ENCODE measurements around the gene EDIL3.

The EDIL3 gene

DNA sequence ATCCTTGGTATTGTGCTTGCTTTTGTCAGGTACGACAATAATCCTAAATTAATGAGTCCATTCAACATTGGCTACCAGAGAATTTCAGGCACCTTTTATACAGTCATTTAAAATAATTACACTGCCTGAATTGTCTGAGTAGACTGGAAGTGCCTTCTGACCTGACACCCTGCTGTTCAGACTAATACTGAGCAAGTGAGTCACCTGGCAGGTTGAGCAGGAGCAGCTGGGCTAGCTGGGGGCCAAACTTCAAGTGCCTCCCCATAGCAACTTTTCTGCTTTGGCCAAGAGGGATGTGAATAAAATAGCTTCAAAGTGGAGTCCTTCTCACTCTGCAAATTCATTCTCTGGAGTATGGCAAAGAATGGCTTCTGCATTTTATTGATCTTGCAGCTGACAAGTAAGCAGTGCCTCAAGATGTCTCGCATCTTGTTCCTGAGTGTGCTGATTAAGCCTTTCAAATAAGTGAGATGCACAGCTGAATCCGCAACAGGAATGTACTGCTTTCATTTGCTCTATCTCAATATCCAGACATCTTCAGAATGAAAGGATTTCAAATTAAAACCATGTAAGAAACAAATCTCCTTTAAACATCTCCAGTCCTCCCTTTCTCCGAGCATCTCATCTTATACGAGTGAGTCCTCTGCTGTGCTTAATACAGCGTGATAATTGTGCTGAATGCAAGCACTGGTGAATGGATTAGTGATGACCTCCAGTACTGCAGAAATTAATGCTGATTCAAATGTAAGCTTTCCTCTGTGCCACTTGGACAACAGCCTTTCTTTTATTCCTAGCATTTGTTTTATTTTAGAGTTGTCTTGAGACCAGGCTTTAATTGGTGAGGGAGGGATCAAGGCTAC lies 271.2 kb downstream of the EDIL3 start:
- H3K4me1 Mint-ChIP-seq, result no peaks in the 10 kb centered on the region
- ATAC-seq (replicated peaks) (no peak), DNase-seq (no peak)
- no peaks in the 10 kb centered on the region for H3K36me3 Mint-ChIP-seq
- no peaks in the 10 kb centered on the region for H3K27me3 Mint-ChIP-seq
- no peak overlapping the region for H3K4me3 Mint-ChIP-seq
- H3K9me3 Mint-ChIP-seq, result no peaks in the 10 kb centered on the region
- H3K27ac Mint-ChIP-seq, result no peak overlapping the region

DNA sequence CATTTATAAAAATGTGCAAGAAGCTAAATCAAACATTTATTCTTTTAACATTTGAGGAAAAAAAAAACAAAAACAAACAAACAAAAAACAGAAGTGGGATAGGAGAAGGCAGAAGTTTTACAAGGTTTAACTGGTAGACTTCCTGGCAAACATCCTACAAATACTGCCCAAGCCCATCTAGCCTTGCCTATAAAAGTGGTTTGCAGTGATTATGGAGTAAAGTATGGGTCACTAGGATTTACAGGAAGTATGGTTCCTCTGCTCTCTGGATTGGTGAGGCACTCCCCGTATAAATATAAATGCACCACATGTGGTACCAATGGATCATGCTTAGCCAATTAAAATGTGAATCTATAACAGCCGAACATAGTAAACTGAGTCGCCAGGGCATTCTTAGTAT lies 291.9 kb downstream of the EDIL3 start:
- no peak for DNase-seq
- Mint-ChIP-seq H3K9me3 (peaks cover 0 to 5% of the 10 kb centered on the region in 2 donors), H3K27ac (no peak overlapping the region), H3K4me1 (no peaks in the 10 kb centered on the region), H3K27me3 (no peaks in the 10 kb centered on the region), H3K4me3 (no peak overlapping the region), H3K36me3 (no peaks in the 10 kb centered on the region)
- no peak for ATAC-seq (replicated peaks)

DNA sequence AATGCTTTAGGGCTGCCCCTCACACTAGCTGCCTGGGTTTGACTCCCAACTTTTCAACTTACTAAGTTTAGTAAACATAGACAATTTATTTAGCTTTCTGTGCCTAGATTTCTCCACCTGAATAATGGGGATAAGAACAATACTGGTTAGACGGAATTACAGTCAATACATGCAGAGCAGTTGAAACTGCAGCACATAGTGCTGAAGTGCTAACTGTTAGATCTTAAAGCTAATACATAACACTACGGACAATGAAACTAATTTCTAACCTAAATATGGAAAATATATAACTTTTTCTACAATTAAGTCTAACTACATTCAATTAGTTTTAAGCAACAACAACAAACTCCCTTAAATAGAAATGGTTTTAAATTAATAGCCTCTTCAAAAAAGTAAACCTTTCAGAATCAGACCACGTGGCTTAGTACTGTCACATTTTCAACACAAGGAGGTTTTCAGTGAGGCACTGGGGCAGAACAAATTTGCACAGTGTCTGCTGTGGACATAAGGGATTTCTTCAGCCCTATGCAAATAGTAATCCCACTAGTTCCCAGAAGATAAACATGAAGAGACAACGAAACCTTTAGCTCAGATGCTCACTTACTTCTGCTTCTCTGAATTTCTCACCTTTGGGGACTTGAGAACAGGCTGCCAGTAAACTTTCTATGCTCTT lies 293.4 kb downstream of the EDIL3 start:
- Mint-ChIP-seq H3K4me1 (no peaks in the 10 kb centered on the region), H3K27me3 (no peaks in the 10 kb centered on the region), H3K4me3 (no peak overlapping the region), H3K9me3 (peaks cover 0 to 5% of the 10 kb centered on the region in 2 donors), H3K36me3 (no peaks in the 10 kb centered on the region), H3K27ac (no peak overlapping the region)
- no peak for DNase-seq
- no peak for ATAC-seq (replicated peaks)

DNA sequence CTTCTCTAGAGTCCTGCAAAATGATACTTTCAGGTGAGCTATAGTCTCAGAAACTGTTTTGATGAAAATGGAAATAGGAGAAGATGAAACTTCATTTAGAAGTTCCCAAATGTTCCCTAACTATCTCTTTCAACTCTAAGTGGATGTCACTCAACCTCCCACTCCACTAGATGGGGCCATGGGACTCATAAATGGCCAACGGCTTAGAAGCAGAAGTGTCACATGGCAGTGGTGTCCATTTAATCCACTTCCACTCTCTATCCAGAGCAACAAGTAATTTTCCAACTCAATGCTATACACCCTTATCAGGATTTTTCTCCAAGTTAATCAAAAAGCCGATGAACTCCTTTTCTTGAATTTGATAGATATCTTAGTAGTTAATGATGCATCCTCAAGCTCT lies 295.7 kb downstream of the EDIL3 start:
- H3K4me3 Mint-ChIP-seq, result no peak overlapping the region
- DNase-seq, result no peak

DNA sequence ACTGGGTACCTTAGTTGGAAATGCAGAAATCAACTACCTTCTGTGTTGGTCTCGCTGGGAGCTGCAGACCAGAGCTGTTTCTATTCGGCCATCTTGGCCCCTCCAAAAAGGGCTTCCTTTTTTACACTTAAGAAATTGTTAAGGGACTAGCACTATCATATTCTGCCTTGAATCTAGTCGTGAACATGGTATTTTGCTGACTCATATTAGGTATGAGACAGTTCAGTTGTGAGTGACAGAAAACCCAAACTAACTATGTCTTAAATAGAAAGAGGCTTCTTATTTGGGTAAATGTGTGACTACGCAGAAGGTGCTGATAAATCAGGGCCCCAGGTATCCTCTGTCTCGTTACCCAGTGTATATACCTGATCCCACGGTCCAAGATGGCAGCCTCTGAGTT lies 298.2 kb downstream of the EDIL3 start:
- no peak for ATAC-seq (replicated peaks)
- no peaks in the 10 kb centered on the region for H3K9me3 Mint-ChIP-seq
- no peaks in the 10 kb centered on the region for H3K36me3 Mint-ChIP-seq
- H3K4me3 Mint-ChIP-seq, result no peak overlapping the region
- no peak overlapping the region for H3K27ac Mint-ChIP-seq
- no peak for DNase-seq
- H3K4me1 Mint-ChIP-seq, result no peaks in the 10 kb centered on the region
- H3K27me3 Mint-ChIP-seq, result no peaks in the 10 kb centered on the region

More for the DNA sequence above, 295.7 kb downstream of the EDIL3 start:
- Mint-ChIP-seq H3K9me3 (no peaks in the 10 kb centered on the region), H3K27ac (no peak overlapping the region), H3K36me3 (no peaks in the 10 kb centered on the region), H3K4me1 (no peaks in the 10 kb centered on the region), H3K27me3 (no peaks in the 10 kb centered on the region)
- ATAC-seq (replicated peaks), result no peak

DNA sequence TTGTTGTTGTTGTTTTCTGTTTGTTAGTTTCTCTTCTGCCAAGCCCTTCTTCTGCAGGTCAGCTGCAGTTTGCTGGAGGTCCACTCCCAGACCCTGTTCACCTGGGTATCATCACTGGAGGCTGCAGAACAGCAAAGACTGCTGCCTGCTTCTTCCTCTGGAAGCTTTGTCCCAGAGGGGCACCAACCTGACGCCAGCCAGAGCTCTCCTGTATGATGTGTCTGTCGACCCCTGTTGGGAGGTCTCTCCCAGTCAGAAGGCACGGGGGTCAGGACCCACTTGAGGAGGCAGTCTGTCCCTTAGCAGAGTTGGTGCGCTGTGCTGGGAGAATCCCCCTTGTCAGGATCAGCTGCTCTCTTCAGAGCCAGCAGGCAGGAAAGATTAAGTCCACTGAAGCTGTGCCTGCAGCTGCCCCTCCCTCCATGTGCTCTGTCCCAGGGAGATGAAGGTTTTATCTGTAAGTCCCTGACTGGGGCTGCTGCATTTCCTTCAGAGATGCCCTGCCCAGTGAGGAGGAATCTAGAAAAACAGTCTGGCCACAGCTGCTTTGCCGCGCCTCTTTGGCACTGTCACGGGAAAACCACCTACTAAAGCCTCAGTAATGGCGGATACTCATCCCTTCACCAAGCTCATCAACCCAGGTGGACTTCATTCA lies 299.2 kb downstream of the EDIL3 start:
- Mint-ChIP-seq H3K36me3 (no peaks in the 10 kb centered on the region), H3K9me3 (no peaks in the 10 kb centered on the region), H3K4me1 (no peaks in the 10 kb centered on the region), H3K27me3 (no peaks in the 10 kb centered on the region), H3K4me3 (no peak overlapping the region), H3K27ac (no peak overlapping the region)
- DNase-seq (no peak), ATAC-seq (replicated peaks) (no peak)

DNA sequence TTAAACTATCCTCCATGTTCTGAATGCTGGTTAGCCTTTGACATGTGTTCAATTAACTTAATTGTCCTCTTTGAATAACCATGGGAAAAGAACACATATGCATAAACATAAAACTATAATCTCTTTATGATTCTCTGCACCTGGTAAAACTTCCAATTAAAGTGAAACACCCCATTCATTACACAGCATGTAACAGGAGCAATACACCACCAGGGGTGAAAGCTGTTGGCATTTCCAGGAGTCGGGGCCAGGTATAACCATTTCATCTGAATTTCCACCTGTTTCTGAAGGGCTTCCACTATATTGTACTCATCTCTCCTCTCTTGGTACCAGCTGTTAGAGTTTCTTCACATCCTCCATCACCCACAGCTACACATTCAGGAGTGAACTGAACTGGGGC lies 303.8 kb downstream of the EDIL3 start:
- Mint-ChIP-seq H3K27me3 (no peaks in the 10 kb centered on the region), H3K4me1 (no peaks in the 10 kb centered on the region), H3K9me3 (peaks cover 0 to 1% of the 10 kb centered on the region in 2 donors), H3K27ac (no peak overlapping the region), H3K4me3 (no peak overlapping the region), H3K36me3 (no peaks in the 10 kb centered on the region)
- DNase-seq (no peak), ATAC-seq (replicated peaks) (no peak)

DNA sequence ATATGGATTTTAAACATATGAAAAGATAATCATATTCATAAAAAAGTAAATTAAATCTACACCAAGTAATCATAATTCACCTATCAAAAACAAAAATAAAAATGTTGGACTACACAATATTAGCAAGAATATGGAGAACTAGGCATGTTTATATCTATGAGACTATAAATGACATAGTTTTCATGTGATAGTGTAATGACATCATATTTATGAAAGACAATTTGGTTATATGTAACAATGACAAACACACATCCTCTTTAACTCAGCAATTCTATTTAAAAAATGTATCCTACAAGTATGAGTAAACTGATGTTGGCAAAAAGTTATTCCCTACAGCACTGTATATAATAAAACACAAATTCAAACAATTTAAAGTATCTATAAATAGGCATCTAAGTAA lies 312.3 kb downstream of the EDIL3 start:
- Mint-ChIP-seq H3K27ac (no peak overlapping the region), H3K36me3 (no peaks in the 10 kb centered on the region), H3K4me3 (no peak overlapping the region), H3K4me1 (no peaks in the 10 kb centered on the region), H3K9me3 (no peaks in the 10 kb centered on the region), H3K27me3 (no peaks in the 10 kb centered on the region)
- DNase-seq (no peak), ATAC-seq (replicated peaks) (no peak)

DNA sequence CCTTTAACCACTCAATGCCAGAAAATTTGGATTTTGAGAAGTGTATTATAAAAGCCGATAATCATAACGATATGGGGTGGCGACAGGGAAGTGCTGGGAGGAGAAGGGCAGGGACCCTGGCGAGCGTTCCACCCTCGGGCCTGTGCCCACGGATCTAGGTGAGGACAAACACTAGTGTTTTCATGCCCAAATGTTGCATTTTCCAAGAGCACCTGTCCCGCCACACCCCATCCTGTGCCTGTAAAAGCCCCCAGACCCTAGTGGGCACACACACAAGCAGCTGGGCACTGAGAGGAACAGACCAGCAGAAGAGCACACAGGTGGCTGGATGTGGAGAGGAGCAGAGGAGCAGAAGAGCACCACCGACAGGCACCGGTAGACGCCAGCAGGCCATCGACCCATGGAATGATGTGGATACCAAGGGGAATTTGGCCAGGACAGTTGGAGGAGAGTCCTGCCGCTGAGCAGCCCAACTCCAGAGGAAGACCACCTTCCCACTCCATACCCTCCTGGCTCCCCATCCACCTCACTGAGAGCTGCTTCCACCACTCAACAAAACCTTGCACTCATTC lies 315.0 kb downstream of the EDIL3 start:
- H3K27ac Mint-ChIP-seq, result no peak overlapping the region
- ATAC-seq (replicated peaks), result no peak
- H3K36me3 Mint-ChIP-seq, result no peaks in the 10 kb centered on the region
- H3K4me1 Mint-ChIP-seq, result no peaks in the 10 kb centered on the region
- no peaks in the 10 kb centered on the region for H3K9me3 Mint-ChIP-seq
- no peak overlapping the region for H3K4me3 Mint-ChIP-seq
- H3K27me3 Mint-ChIP-seq, result no peaks in the 10 kb centered on the region
- DNase-seq, result no peak

DNA sequence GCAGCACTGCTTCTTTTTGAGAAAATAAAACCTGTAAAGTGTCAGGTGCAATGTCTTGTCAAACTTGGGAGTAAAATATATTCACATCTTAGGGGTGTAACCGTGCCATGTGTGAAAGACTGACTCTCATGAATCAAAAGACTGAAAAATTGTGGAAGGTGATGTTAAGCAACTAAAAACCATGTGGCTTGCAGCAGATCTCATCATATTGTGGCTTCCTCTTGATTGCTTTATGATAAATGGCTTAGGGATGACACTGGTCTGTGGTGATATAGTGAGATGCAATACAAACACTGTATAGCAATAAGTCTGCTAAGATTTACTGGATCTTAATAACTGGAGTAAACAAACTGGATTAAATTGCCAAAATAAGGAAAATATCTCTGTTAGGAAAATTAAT lies 321.6 kb downstream of the EDIL3 start:
- no peaks in the 10 kb centered on the region for H3K4me1 Mint-ChIP-seq
- no peak overlapping the region for H3K27ac Mint-ChIP-seq
- no peaks in the 10 kb centered on the region for H3K9me3 Mint-ChIP-seq
- ATAC-seq (replicated peaks) (no peak), DNase-seq (no peak)
- H3K4me3 Mint-ChIP-seq, result no peak overlapping the region
- H3K27me3 Mint-ChIP-seq, result no peaks in the 10 kb centered on the region
- H3K36me3 Mint-ChIP-seq, result no peaks in the 10 kb centered on the region

DNA sequence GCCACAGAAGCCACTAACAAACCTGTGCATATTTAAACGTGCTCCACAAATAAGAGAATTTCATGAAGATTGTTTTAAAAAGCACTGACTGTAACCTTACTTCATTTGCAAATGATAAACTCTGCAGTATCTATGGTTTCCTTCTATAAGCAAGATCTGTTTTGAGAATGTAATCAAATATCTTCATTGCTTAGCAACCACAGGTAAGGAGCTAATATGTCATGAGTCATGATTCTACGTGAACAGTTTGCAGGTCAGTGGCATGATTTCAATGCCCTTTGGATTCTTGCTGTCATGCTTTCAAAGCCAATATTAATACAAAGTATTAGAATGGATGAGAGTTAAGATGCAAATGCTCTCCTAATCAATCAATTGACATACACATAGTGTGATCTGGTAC lies 325.0 kb downstream of the EDIL3 start:
- Mint-ChIP-seq H3K4me3 (no peak overlapping the region), H3K27me3 (no peaks in the 10 kb centered on the region), H3K9me3 (no peaks in the 10 kb centered on the region), H3K36me3 (no peaks in the 10 kb centered on the region), H3K27ac (no peak overlapping the region), H3K4me1 (no peaks in the 10 kb centered on the region)
- no peak for ATAC-seq (replicated peaks)
- DNase-seq, result no peak

DNA sequence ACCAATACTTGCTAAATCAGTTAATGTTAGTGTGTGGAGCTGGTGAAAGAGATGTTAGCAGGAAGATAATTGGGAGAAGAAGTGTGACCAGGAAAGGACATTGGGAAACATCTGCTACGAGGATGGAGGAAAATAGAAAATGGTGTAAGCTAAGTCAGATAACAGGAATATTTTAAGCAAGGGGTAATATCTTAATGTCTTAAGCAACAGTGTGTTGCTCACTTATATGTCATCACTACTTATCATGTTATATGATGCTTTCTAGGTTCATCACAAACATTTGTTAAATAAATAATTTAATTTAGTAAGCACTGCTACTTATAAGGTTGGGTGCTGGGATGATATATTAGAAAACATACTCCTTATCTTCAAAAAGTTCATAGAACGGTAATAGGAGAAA lies 326.1 kb downstream of the EDIL3 start:
- Mint-ChIP-seq H3K27ac (no peak overlapping the region), H3K9me3 (no peaks in the 10 kb centered on the region), H3K4me1 (no peaks in the 10 kb centered on the region), H3K36me3 (no peaks in the 10 kb centered on the region), H3K27me3 (no peaks in the 10 kb centered on the region), H3K4me3 (no peak overlapping the region)
- DNase-seq (no peak), ATAC-seq (replicated peaks) (no peak)

DNA sequence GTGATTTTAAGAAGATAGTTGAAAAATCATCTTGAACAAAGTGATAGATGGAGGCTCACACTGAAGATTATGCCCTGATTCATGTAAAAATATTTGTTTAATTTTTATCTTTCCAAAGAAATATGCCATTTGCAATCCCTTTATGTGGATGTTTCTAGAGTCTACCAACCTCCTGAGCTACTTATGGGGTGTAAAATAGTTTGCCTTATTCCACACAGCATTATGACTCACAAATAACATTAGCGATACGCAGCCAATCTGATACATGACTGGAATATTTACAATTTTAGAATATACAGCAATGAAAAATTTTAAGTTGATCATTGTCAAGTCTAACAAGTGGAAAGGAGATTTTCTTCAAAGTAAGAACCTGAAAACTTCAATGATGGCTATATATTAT lies 327.5 kb downstream of the EDIL3 start:
- H3K27ac Mint-ChIP-seq, result no peak overlapping the region
- H3K4me1 Mint-ChIP-seq, result no peaks in the 10 kb centered on the region
- no peaks in the 10 kb centered on the region for H3K27me3 Mint-ChIP-seq
- DNase-seq (no peak), ATAC-seq (replicated peaks) (no peak)
- no peak overlapping the region for H3K4me3 Mint-ChIP-seq
- peaks cover 4 to 6% of the 10 kb centered on the region in 2 donors for H3K9me3 Mint-ChIP-seq
- no peaks in the 10 kb centered on the region for H3K36me3 Mint-ChIP-seq

DNA sequence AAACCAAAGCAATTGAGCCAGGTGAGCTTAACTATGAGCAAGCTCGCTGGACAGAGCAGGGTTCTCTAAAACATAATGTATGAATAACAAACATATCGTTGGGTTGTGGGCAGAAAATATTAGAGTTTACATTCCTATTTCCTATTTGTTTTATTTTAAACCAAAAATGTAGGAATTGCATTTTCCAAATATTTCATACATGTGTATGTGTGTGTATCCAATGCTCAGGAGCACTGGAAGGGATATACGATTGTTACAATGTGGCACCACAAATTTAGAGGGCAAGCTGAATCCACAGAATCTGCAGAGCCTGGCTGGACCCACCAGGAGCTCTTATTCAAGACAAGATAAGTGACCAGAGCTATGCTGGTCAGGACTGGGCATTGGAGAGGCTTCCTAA lies 338.7 kb downstream of the EDIL3 start:
- Mint-ChIP-seq H3K4me1 (no peaks in the 10 kb centered on the region), H3K27ac (no peak overlapping the region), H3K27me3 (no peaks in the 10 kb centered on the region), H3K9me3 (peaks cover 0 to 2% of the 10 kb centered on the region in 2 donors), H3K4me3 (no peak overlapping the region), H3K36me3 (no peaks in the 10 kb centered on the region)
- ATAC-seq (replicated peaks), result no peak
- no peak for DNase-seq

DNA sequence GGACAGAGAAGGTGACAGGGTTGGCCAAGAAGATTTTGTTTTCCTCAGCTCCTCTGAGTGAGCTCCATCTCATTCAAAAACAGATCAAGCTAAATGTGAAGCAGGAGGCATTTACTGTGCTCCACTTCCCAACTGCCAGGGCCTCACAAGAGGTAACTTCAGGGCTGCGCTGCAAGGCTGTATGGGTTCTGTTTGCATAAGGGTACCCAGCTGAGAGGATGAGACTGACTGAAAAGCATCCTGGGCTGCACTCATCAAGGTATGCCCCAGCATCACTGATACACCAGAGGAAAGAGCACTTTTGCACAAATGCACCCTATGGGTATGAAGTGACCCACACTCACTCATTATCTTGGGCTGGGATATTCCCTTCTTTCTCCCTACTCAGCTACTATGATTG lies 347.8 kb downstream of the EDIL3 start:
- H3K27me3 Mint-ChIP-seq, result no peaks in the 10 kb centered on the region
- no peaks in the 10 kb centered on the region for H3K4me1 Mint-ChIP-seq
- no peak for ATAC-seq (replicated peaks)
- H3K27ac Mint-ChIP-seq, result no peak overlapping the region
- DNase-seq, result no peak
- H3K4me3 Mint-ChIP-seq, result no peak overlapping the region
- H3K36me3 Mint-ChIP-seq, result no peaks in the 10 kb centered on the region
- H3K9me3 Mint-ChIP-seq, result peaks cover 0 to 4% of the 10 kb centered on the region in 2 donors

Data from stimulated activated naive B cell treated with anti-CD40 and anti-IgM and Interleukin-4, amounts not matched to agents 10 μg/mL and 1 μg/mL and 100 μg/mL, for 72 hours (primary cell).